Activated CD4-positive, alpha-beta T cell treated with anti-CD3 and anti-CD28 coated beads for 36 hours (primary cell): ENCODE results near the gene GPC6. TPM values are rescaled to one million over a fixed set of nuclear protein-coding genes. Genes with fewer than 3 reads are reported as not detected.

Source experiments
- ATAC-seq: fragments of 200-7000 bp; cut with Tn5 transposase; one replicate; pipeline ENCODE4 v1.10.0; 2021; ENCODE audit warnings: mild to moderate bottlenecking, moderate library complexity
- CTCF ChIA-PET: fragments of 350-600 bp; sonication (Branson Sonifier 250); formaldehyde crosslinking; loops from one replicate; lab custom pipeline; 2021; ENCODE audit warnings: antibody characterized with exemption; lab: Charles Lee
- POLR2A ChIA-PET: fragments of 350-600 bp; sonication (Branson Sonifier 250); formaldehyde crosslinking; loops from one replicate; lab custom pipeline; 2021; ENCODE audit warnings: antibody characterized with exemption, inconsistent platforms; lab: Charles Lee
- DNase-seq: peaks from one replicate; pipeline ENCODE4 v3.0.0-alpha.2; 2020
- H3K27ac Mint-ChIP-seq: one replicate; pipeline ENCODE4 v1.8.0; 2021; ENCODE audit warnings: mixed read lengths
- H3K27me3 Mint-ChIP-seq: one replicate; pipeline ENCODE4 v1.8.0; 2021; ENCODE audit warnings: mixed read lengths
- H3K36me3 Mint-ChIP-seq: one replicate; pipeline ENCODE4 v1.8.0; 2021; ENCODE audit warnings: low read depth, mixed read lengths
- H3K4me1 Mint-ChIP-seq: one replicate; pipeline ENCODE4 v1.8.0; 2021; ENCODE audit warnings: mixed read lengths
- H3K4me3 Mint-ChIP-seq: one replicate; pipeline ENCODE4 v1.8.0; 2021; ENCODE audit warnings: mild to moderate bottlenecking, moderate library complexity, mixed read lengths
- H3K9me3 Mint-ChIP-seq: one replicate; pipeline ENCODE4 v1.8.0; 2021; ENCODE audit warnings: low read depth, mixed read lengths
- intact Hi-C, 2 experiments: fragments of 100-400 bp; cut with DNase I in 1 of 2; cut with micrococcal nuclease in 1 of 2; formaldehyde crosslinking; loops; one replicate each; pipeline versions ENCODE4 v1.14.2 to v1.15.1; 2022 to 2024; cut with DNase I, micrococcal nuclease
- total RNA-seq, 2 experiments: library from RNA; stranded (reverse); gene quantifications; one replicate each; pipeline ENCODE4 v1.2.3, GENCODE V29; 2021

GPC6 gene
- total RNA-seq, 2 experiments from 2014 or later = not detected

DNA sequence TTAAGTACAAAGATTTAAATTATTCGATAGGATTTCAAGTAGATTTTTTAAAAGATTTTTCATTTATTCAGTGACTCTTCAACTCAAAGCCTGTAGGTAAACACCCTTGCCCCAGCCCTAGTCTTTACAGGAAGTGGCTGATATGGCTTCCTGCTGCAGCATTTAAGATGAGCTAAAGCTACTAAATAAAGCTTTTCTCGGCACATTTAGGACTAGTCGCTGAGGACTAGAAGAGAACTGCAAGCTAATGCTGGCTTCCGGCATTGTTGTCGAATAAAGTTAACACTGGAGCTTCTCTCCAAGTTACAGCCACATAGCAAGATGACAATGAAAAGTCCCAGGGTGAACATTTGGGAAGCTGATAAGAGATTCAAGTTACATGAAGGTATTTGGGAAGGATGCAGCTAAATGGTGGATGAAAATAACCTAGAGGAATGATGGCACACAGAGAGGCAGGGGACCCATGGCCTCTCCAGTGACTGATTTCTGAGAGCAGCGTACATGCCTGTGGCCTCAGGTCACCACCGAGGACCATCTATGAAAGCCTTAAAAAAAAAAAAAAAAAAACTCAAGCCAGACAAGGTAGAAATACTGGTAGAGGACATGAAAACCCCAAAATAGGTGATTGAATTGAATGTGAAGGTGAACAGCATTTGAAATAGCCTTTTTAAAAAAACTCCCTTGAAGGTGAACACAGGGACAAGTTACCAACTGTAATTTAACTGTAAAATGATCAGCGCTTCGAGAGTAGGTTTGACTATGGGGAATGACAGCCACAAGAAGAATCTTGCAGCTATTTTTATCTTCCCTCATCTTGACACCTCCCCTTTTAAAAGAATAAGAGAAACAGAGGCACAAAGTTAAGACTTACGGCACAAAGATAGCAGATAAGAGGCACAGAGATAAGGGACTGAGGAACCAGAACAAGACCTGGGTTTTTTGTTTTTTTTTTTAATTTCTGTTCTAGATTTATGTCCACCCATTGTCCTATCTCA is 1097.5 kb downstream of the GPC6 start:
- H3K4me3 Mint-ChIP-seq = no peak overlapping the region
- ChIA-PET CTCF (interaction anchor here (0.6 to 1.2 kb wide), 4 partner anchors 18 to 303 kb away, joined by 3 read pairs; no protein-coding TSS in a partner anchor), POLR2A (interaction anchor here (0.7 kb wide), 1 partner anchor 72 kb away, joined by 9 read pairs; no protein-coding TSS in a partner anchor)
- no peaks in the 10 kb centered on the region for H3K27me3 Mint-ChIP-seq
- H3K9me3 Mint-ChIP-seq = peaks cover 3% of the 10 kb centered on the region
- DNase-seq = no peak
- peaks cover 41% of the 10 kb centered on the region for H3K4me1 Mint-ChIP-seq
- peak overlapping the region; percentile 79 for H3K27ac Mint-ChIP-seq
- H3K36me3 Mint-ChIP-seq = peaks cover 4% of the 10 kb centered on the region
- intact Hi-C loops = no loop called here
- ATAC-seq = peak; percentile 81

DNA sequence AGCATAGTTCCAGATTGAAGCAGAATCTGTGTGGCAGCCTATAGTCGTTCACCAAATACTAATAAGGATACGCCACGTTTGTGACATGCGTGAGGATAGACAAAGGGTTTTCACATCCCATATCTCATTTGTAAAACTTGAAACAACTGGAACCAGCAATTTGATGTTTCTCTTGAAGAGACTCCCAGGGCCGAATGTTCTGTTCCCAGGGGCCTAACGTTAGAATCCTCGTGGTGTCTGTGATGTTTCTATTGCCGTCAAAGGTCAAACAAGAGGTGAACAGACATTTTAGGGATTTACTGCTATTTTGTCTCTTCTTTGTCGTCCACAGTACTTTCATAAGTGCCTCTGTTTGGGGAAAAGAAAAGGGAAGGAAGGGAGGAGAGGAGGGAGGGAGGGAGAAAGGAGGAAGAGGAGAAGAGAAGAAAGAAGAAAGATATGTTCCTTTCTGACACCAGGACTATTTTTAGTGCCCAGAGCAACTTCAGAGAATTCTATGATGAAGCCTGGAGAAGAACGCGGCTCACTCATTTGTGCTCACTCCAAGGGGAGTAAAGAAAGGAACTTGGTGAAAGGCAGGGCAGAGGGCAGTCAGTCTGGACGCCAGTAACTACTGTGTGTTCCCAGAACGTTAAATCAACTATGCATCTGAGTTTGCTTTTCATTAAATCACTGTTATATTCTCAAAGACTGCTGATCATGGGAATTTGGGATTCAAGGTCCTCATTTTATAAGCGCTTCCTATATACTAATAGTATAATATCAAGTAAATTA is 1098.3 kb downstream of the GPC6 start:
- Mint-ChIP-seq H3K36me3 (peaks cover 4% of the 10 kb centered on the region), H3K4me1 (peaks cover 50% of the 10 kb centered on the region), H3K27ac (no peak overlapping the region), H3K27me3 (no peaks in the 10 kb centered on the region), H3K9me3 (peaks cover 3% of the 10 kb centered on the region), H3K4me3 (no peak overlapping the region)
- DNase-seq = no peak
- CTCF ChIA-PET = no interaction called here
- no peak for ATAC-seq
- POLR2A ChIA-PET = interaction anchor here (0.7 kb wide), 1 partner anchor 72 kb away, joined by 9 read pairs; no protein-coding TSS in a partner anchor
- intact Hi-C loops = loop anchor here in 1 of 2 experiments (5.0 kb wide), 3 partner anchors 92 to 277 kb away; partner anchors contain the start of gene GPR180

DNA sequence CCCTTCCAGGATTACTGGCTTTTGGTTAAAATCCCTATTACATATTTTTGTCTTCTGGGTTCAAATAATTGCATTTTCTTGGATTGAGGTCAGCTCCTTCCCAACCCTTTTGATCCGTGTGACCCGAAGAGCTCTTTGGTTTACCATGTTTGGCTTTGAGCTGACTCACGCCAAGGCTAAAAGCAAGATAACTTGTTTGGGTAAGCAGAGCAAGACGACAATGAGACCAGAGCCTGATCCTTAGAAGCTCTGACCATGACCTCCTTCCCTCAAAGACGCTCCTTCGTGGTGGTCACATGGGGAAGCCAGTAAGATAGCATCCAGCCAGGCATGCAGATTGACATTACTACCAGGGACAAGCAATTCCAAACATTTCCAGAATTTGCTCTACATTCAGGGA is 1099.0 kb downstream of the GPC6 start:
- CTCF ChIA-PET = interaction anchor here (0.6 kb wide), 1 partner anchor 348 kb away, joined by 3 read pairs; no protein-coding TSS in a partner anchor
- H3K27ac Mint-ChIP-seq = no peak overlapping the region
- no peaks in the 10 kb centered on the region for H3K27me3 Mint-ChIP-seq
- intact Hi-C loops = loop anchor here in 1 of 2 experiments (5.0 kb wide), 3 partner anchors 92 to 277 kb away; partner anchors contain the start of gene GPR180
- peaks cover 4% of the 10 kb centered on the region for H3K36me3 Mint-ChIP-seq
- ATAC-seq (no peak), DNase-seq (no peak)
- H3K4me3 Mint-ChIP-seq = no peak overlapping the region
- H3K4me1 Mint-ChIP-seq = peaks cover 57% of the 10 kb centered on the region
- POLR2A ChIA-PET = no interaction called here
- H3K9me3 Mint-ChIP-seq = peaks cover 3% of the 10 kb centered on the region

DNA sequence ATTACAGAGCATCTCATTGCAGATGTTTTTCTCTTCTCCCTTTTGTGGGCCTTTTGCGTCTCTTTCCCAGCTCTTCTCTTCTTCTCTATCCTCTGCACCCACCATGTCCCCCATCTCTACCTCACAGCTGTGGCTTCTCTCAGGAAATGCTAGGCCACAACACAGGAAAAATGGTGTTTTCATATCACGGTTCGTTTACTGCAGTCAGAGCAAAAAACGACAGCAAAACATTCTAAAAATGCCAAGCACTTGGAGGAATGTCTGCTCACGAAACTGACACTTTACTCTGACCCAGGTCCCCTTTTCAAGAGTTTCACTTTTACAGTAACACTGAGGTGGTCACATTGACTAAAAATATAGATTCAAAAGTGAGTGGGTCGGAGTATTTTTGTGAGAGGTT is 1100.7 kb downstream of the GPC6 start:
- ChIA-PET CTCF (interaction anchor here (1.2 kb wide), 1 partner anchor 17 kb away, joined by 3 read pairs; no protein-coding TSS in a partner anchor), POLR2A (no interaction called here)
- peaks cover 10% of the 10 kb centered on the region for H3K27me3 Mint-ChIP-seq
- peaks cover 2% of the 10 kb centered on the region for H3K36me3 Mint-ChIP-seq
- intact Hi-C loops = loop anchor here in 1 of 2 experiments (5.0 kb wide), 3 partner anchors 90 to 275 kb away; partner anchors contain the start of gene GPR180
- peak overlapping the region; percentile 37 for H3K27ac Mint-ChIP-seq
- H3K4me3 Mint-ChIP-seq = no peak overlapping the region
- no peaks in the 10 kb centered on the region for H3K9me3 Mint-ChIP-seq
- ATAC-seq (peak; percentile 53), DNase-seq (no peak)
- H3K4me1 Mint-ChIP-seq = peaks cover 64% of the 10 kb centered on the region

DNA sequence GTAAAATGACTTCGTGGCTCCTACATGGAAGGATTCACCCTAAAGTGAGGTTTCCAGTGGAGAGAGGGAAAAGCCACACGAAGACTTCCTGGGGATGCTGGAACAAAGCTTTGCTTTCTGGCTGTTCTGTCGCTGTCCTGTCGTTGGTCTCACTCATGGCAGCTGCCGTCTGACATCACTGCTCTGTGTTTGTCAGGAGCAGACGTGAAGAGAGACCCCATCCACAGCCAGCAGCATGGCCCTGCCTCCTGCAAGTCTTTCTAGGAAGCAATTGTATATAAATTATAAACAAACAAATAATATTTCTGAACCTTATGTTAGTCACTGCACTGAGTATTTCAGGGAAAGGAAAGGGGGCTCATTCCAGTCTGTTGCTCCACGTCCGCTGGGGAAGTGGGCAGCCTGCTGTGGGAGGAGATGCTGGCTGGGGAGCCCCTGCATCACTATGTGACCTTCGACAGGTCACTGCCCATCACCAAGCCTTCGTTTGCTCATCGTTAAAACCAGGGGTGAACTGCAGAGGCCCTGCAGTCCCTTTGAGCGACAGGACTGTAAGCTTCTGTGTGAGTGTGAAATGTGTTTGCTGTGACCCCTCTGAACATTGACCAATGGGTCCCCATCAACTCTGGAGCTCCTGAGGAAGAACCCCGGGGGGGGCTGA is 1101.9 kb downstream of the GPC6 start:
- intact Hi-C loops = loop anchor here in 1 of 2 experiments (1.0 to 5.0 kb wide), 4 partner anchors 18 to 274 kb away; partner anchors contain the start of gene GPR180

DNA sequence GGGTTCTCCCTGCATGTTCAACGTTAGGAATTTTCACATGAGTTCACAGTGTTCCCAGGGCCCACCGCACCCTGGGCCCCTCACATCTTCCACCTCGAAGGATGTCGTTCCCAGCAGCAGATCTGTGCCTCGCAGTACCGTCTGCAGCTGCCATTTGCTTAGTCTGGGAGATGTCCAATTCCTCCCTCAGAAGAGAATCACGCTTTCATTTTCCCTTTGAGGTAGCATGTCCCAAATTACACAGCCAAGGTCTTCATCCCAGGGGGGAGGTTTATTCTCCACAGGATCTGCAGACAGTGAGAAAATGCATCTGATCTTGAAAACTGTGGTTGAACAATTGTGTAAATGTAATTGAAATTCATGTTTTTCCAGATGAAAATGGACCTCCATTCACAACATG is 1102.7 kb downstream of the GPC6 start:
- peaks cover 49% of the 10 kb centered on the region for H3K4me1 Mint-ChIP-seq
- no peak overlapping the region for H3K4me3 Mint-ChIP-seq
- H3K27ac Mint-ChIP-seq = peak overlapping the region; percentile 17
- peak; percentile 14 for ATAC-seq
- ChIA-PET CTCF (no interaction called here), POLR2A (no interaction called here)
- intact Hi-C loops = loop anchor here in 1 of 2 experiments (1.0 to 5.0 kb wide), 4 partner anchors 17 to 273 kb away; partner anchors contain the start of gene GPR180
- peaks cover 22% of the 10 kb centered on the region for H3K27me3 Mint-ChIP-seq
- no peaks in the 10 kb centered on the region for H3K9me3 Mint-ChIP-seq
- peaks cover 2% of the 10 kb centered on the region for H3K36me3 Mint-ChIP-seq
- no peak for DNase-seq

More for the DNA sequence above, 1101.9 kb downstream of the GPC6 start:
- CTCF ChIA-PET = no interaction called here
- DNase-seq (no peak), ATAC-seq (no peak)
- POLR2A ChIA-PET = no interaction called here
- peaks cover 20% of the 10 kb centered on the region for H3K27me3 Mint-ChIP-seq
- no peaks in the 10 kb centered on the region for H3K9me3 Mint-ChIP-seq
- H3K4me3 Mint-ChIP-seq = no peak overlapping the region
- peaks cover 55% of the 10 kb centered on the region for H3K4me1 Mint-ChIP-seq
- peaks cover 2% of the 10 kb centered on the region for H3K36me3 Mint-ChIP-seq
- no peak overlapping the region for H3K27ac Mint-ChIP-seq

DNA sequence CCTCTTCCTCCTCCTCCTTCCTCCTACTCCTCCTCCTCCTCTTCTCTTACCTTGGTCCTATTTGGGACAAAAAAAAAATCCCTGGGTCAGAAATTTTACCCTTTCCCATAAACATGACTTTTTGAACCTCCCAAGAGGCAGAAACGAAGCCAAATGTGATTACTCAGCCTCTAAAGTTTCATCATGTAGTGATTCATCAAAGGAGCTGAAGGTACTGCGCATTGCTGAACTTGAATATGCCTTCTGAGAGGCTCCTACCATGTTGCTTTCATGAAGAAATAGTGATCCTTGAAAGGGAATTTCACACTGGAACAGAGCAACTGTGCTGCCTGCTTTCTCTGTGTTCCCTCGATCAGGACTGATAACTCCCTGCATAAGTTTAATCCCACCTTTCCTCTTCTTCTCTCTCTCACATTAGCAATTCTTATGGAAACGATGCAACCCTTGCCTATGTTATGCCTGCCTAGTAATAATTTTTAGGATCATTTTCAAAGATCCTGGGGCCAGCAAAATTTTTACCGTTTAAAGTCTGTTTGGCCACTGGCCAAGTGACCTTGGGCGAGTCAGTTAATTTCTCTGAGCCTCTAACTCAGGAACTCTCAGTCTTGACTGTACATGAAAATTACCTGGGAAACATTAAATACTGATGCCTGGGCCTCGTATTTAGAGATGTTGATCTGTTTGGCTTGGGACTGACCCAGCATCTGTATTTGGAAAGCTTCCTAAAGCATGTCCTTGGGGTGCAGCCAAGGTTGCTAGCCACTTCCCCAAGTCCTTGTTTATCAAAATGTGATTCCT is 1103.3 kb downstream of the GPC6 start:
- ChIA-PET CTCF (interaction anchor here (0.7 kb wide), 1 partner anchor 138 kb away, joined by 4 read pairs; no protein-coding TSS in a partner anchor), POLR2A (interaction anchor here (0.7 kb wide), 2 partner anchors 10 to 420 kb away, joined by 13 to 18 read pairs; no protein-coding TSS in a partner anchor)
- intact Hi-C loops = loop anchor here in 1 of 2 experiments (1.0 to 5.0 kb wide), 4 partner anchors 16 to 272 kb away; partner anchors contain the start of gene GPR180
- Mint-ChIP-seq H3K36me3 (peaks cover 2% of the 10 kb centered on the region), H3K27me3 (peaks cover 22% of the 10 kb centered on the region), H3K4me3 (no peak overlapping the region), H3K4me1 (peaks cover 42% of the 10 kb centered on the region), H3K27ac (peak overlapping the region; percentile 69), H3K9me3 (no peaks in the 10 kb centered on the region)
- ATAC-seq = peak; percentile 90
- no peak for DNase-seq

DNA sequence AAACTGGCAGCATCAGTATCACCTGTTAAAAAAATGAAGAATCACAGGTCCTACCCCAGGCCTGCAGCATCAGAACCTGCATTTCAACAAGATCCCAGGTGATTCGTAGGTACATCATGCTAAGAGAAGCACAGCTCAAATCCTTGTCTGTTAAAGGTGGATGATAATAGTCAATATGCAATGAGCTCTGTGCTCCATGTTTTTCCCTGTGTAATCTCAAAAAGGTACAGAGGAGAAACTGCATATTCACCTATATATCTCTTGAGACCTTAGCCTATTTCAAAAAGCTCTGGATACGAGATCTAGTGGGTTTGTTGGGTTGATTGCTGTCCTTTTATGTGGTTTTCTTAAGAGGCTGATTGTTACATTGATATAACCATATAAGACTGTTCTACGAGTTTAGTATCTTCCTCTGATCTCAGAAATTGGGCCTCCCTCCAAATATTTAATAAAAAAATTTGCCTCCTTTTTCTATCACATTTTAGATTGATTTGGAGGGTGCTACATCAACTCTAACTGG is 1104.0 kb downstream of the GPC6 start:
- peaks cover 41% of the 10 kb centered on the region for H3K4me1 Mint-ChIP-seq
- DNase-seq (no peak), ATAC-seq (no peak)
- peaks cover 22% of the 10 kb centered on the region for H3K27me3 Mint-ChIP-seq
- no peak overlapping the region for H3K27ac Mint-ChIP-seq
- POLR2A ChIA-PET = no interaction called here
- CTCF ChIA-PET = interaction anchor here (0.7 kb wide), 1 partner anchor 138 kb away, joined by 4 read pairs; no protein-coding TSS in a partner anchor
- intact Hi-C loops = no loop called here
- no peaks in the 10 kb centered on the region for H3K9me3 Mint-ChIP-seq
- H3K36me3 Mint-ChIP-seq = peaks cover 2% of the 10 kb centered on the region
- no peak overlapping the region for H3K4me3 Mint-ChIP-seq

DNA sequence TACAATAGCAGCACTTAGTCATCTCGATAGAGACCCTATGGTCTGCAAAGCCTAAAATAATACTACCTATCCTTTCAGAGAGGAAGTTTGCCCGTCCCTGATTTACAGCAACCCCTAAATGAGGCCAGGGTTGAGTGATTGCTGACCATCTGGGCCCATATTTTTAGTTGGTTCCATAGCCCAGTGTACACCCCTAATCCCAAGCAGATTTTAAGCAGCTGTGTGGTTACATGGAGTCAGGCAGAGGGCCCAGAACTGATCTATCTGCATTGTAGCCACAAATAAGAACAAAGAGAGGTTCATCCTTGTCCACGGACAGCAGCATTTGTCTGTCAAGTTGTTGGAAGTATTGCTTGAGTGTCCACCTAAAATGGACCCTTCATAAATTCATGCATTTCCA is 1104.7 kb downstream of the GPC6 start:
- intact Hi-C loops = no loop called here
- peaks cover 22% of the 10 kb centered on the region for H3K27me3 Mint-ChIP-seq
- DNase-seq (no peak), ATAC-seq (no peak)
- peaks cover 41% of the 10 kb centered on the region for H3K4me1 Mint-ChIP-seq
- ChIA-PET CTCF (no interaction called here), POLR2A (no interaction called here)
- H3K36me3 Mint-ChIP-seq = peaks cover 2% of the 10 kb centered on the region
- H3K4me3 Mint-ChIP-seq = no peak overlapping the region
- H3K9me3 Mint-ChIP-seq = no peaks in the 10 kb centered on the region
- H3K27ac Mint-ChIP-seq = no peak overlapping the region
